Neural progenitor cell (in vitro differentiated cells): ENCODE measurements around the gene COA3. TPM values are rescaled to one million over a fixed set of nuclear protein-coding genes. Genes with fewer than 3 reads are reported as not detected.

Source experiments
- DNase-seq: peaks from one replicate; pipeline ENCODE4 v3.0.0-alpha.2; 2016; ENCODE audit warnings: low spot score
- H2AFZ ChIP-seq: fragments of 200-600 bp; sonication (generic); replicated peaks from 2 replicates; pipeline ENCODE4 v1.6.1; 2016; ENCODE audit warnings: antibody characterized with exemption
- H3F3A ChIP-seq: fragments of 200-600 bp; sonication (generic); 2 replicates; pipeline ENCODE4 v1.6.1; 2016; ENCODE audit warnings: antibody characterized with exemption, low read depth
- H3K27ac ChIP-seq: fragments of 200-600 bp; sonication (generic); 2 replicates; pipeline ENCODE4 v1.5.1; 2016; ENCODE audit warnings: mild to moderate bottlenecking
- H3K27me3 ChIP-seq: fragments of 200-600 bp; sonication (generic); 2 replicates; pipeline ENCODE4 v1.6.1; 2016; ENCODE audit warnings: mild to moderate bottlenecking, moderate library complexity
- H3K36me3 ChIP-seq: fragments of 200-600 bp; sonication (generic); 2 replicates; pipeline ENCODE4 v1.5.1; 2016
- H3K4me1 ChIP-seq: fragments of 200-600 bp; sonication (generic); 2 replicates; pipeline ENCODE4 v1.6.1; 2016; ENCODE audit warnings: mixed run types
- H3K4me2 ChIP-seq: fragments of 200-600 bp; sonication (generic); 2 replicates; pipeline ENCODE4 v1.6.1; 2016
- H3K4me3 ChIP-seq: fragments of 200-600 bp; sonication (generic); 2 replicates; pipeline ENCODE4 v1.5.1; 2016
- H3K79me2 ChIP-seq: fragments of 200-600 bp; sonication (generic); 2 replicates; pipeline ENCODE4 v1.6.1; 2016; ENCODE audit warnings: low read depth
- H3K9ac ChIP-seq: fragments of 200-600 bp; sonication (generic); 2 replicates; pipeline ENCODE4 v1.6.1; 2016
- H3K9me3 ChIP-seq: fragments of 200-600 bp; sonication (generic); 2 replicates; pipeline ENCODE4 v1.5.1; 2016; ENCODE audit warnings: low read depth
- H4K20me1 ChIP-seq: fragments of 200-600 bp; sonication (generic); 2 replicates; pipeline ENCODE4 v1.6.1; 2016; ENCODE audit warnings: low read depth
- H3K27ac Mint-ChIP-seq: 3 replicates; pipeline ENCODE4 v1.8.0; 2021; ENCODE audit warnings: mixed read lengths
- H3K27me3 Mint-ChIP-seq: 2 replicates; pipeline ENCODE4 v1.8.0; 2022; ENCODE audit warnings: low read depth, mild to moderate bottlenecking, inconsistent platforms, moderate library complexity, mixed read lengths; ENCODE audit not compliant: insufficient read depth
- H3K36me3 Mint-ChIP-seq: 3 replicates; pipeline ENCODE4 v1.8.0; 2021; ENCODE audit warnings: mixed read lengths
- H3K4me1 Mint-ChIP-seq: 3 replicates; pipeline ENCODE4 v1.8.0; 2021; ENCODE audit warnings: mixed read lengths
- H3K4me3 Mint-ChIP-seq: 3 replicates; pipeline ENCODE4 v1.8.0; 2021; ENCODE audit warnings: mild to moderate bottlenecking, moderate library complexity, mixed read lengths
- H3K9me3 Mint-ChIP-seq: 3 replicates; pipeline ENCODE4 v1.8.0; 2020; ENCODE audit warnings: mixed read lengths
- CTCF ChIP-seq: fragments of 200-600 bp; sonication (generic); IDR thresholded peaks from 2 replicates; pipeline ENCODE4 v1.5.1; 2017; ENCODE audit warnings: antibody characterized with exemption, mild to moderate bottlenecking
- EZH2 ChIP-seq: fragments of 200-600 bp; sonication (generic); IDR thresholded peaks from 2 replicates; pipeline ENCODE4 v1.6.1; 2017; ENCODE audit warnings: antibody characterized with exemption, mild to moderate bottlenecking, moderate library complexity
- EZH2phosphoT487 ChIP-seq: fragments of 200-600 bp; sonication (generic); IDR thresholded peaks from 2 replicates; pipeline ENCODE4 v1.6.1; 2017; ENCODE audit warnings: antibody characterized with exemption
- total RNA-seq: library from RNA; depleted of rRNA; stranded (reverse); fragments of >200 nt; gene quantifications from 2 replicates; pipeline ENCODE4 v1.2.3, GENCODE V29; 2015; ENCODE audit warnings: low replicate concordance

Gene COA3
- total RNA-seq, 1 donor from 2014 or later = 61.2 TPM

- H3K36me3 ChIP-seq = no peaks in the 10 kb centered on the region
- peaks cover 11% of the 10 kb centered on the region for H3K4me1 ChIP-seq
- peaks cover 5% of the 10 kb centered on the region for H3K36me3 Mint-ChIP-seq
These were observed 33.9 kb upstream of the COA3 start for GRCh38 chr17:42832213-42832933.

GRCh38 chr17:42830971-42831370 is 32.5 kb upstream of the COA3 start:
- no peak overlapping the region for H3K9ac ChIP-seq
- H3K4me1 Mint-ChIP-seq = peaks cover 16% of the 10 kb centered on the region
- H3K27ac ChIP-seq = no peak overlapping the region
- peaks cover 2% of the 10 kb centered on the region for H3K27me3 Mint-ChIP-seq
- H3K9me3 Mint-ChIP-seq = no peaks in the 10 kb centered on the region
- no peak overlapping the region for H3K4me3 ChIP-seq
- H3F3A ChIP-seq = peaks cover 13% of the 10 kb centered on the region
- H3K4me3 Mint-ChIP-seq = peak overlapping the region; percentile 4
- H3K27ac Mint-ChIP-seq = no peak overlapping the region
- H3K79me2 ChIP-seq = peaks cover 34% of the 10 kb centered on the region
- no peak for DNase-seq
- peaks cover 11% of the 10 kb centered on the region for H3K4me1 ChIP-seq
- peaks cover 13% of the 10 kb centered on the region for H4K20me1 ChIP-seq
- peaks cover 2% of the 10 kb centered on the region for H3K36me3 Mint-ChIP-seq
- H3K9me3 ChIP-seq = no peaks in the 10 kb centered on the region
- peaks cover 29% of the 10 kb centered on the region for H3K27me3 ChIP-seq
- no peak overlapping the region for H2AFZ ChIP-seq
- H3K36me3 ChIP-seq = no peaks in the 10 kb centered on the region
- no peak for TF ChIP-seq EZH2
- no peak for TF ChIP-seq EZH2phosphoT487
- TF ChIP-seq CTCF = no peak
- no peak overlapping the region for H3K4me2 ChIP-seq

More at GRCh38 chr17:42832213-42832933, 33.9 kb upstream of the COA3 start:
- Mint-ChIP-seq H3K4me1 (peaks cover 16% of the 10 kb centered on the region), H3K27ac (peak overlapping the region; percentile 83), H3K27me3 (peaks cover 2% of the 10 kb centered on the region), H3K9me3 (no peaks in the 10 kb centered on the region), H3K4me3 (peak overlapping the region; percentile 94)
- H3K27ac ChIP-seq = no peak overlapping the region
- peak overlapping the region; percentile 92 for H3K9ac ChIP-seq
- H4K20me1 ChIP-seq = peaks cover 13% of the 10 kb centered on the region
- peaks cover 13% of the 10 kb centered on the region for H3F3A ChIP-seq
- TF ChIP-seq EZH2phosphoT487 (no peak), CTCF (no peak), EZH2 (no peak)
- peak overlapping the region; percentile 93 for H3K4me3 ChIP-seq
- H3K27me3 ChIP-seq = peaks cover 16% of the 10 kb centered on the region
- peaks cover 41% of the 10 kb centered on the region for H3K79me2 ChIP-seq
- peak overlapping the region; percentile 90 for H2AFZ ChIP-seq
- no peak for DNase-seq
- H3K9me3 ChIP-seq = no peaks in the 10 kb centered on the region
- H3K4me2 ChIP-seq = peak overlapping the region; percentile 96

GRCh38 chr17:42827472-42827871 is 29.0 kb upstream of the COA3 start:
- no peaks in the 10 kb centered on the region for H3K36me3 ChIP-seq
- no peaks in the 10 kb centered on the region for H3K9me3 Mint-ChIP-seq
- H3K4me1 ChIP-seq = peaks cover 4% of the 10 kb centered on the region
- H2AFZ ChIP-seq = no peak overlapping the region
- H3K4me3 Mint-ChIP-seq = no peak overlapping the region
- H3K79me2 ChIP-seq = peaks cover 19% of the 10 kb centered on the region
- H3K9me3 ChIP-seq = no peaks in the 10 kb centered on the region
- H3K36me3 Mint-ChIP-seq = no peaks in the 10 kb centered on the region
- no peak for DNase-seq
- no peak overlapping the region for H3K9ac ChIP-seq
- H3K27me3 Mint-ChIP-seq = peaks cover 6% of the 10 kb centered on the region
- peaks cover 11% of the 10 kb centered on the region for H3F3A ChIP-seq
- TF ChIP-seq CTCF (no peak), EZH2 (no peak), EZH2phosphoT487 (no peak)
- H3K27ac ChIP-seq = no peak overlapping the region
- peaks cover 29% of the 10 kb centered on the region for H3K27me3 ChIP-seq
- no peak overlapping the region for H3K4me2 ChIP-seq
- no peak overlapping the region for H3K27ac Mint-ChIP-seq
- peaks cover 13% of the 10 kb centered on the region for H3K4me1 Mint-ChIP-seq
- no peak overlapping the region for H3K4me3 ChIP-seq
- no peaks in the 10 kb centered on the region for H4K20me1 ChIP-seq
